ENCODE measurements around the gene STC2.

The STC2 gene

GRCh38 chr5:173328844-173329490, 753 bp upstream of the STC2 start:
- no peak for DNase-seq (ENCODE audit: low spot score)

- DNase-seq (ENCODE audit: low spot score), result no peak
These were observed 898 bp downstream of the STC2 start for GRCh38 chr5:173327084-173327947.

GRCh38 chr5:173326501-173326960, 1.7 kb downstream of the STC2 start:
- no peak for DNase-seq (ENCODE audit: low spot score)

- no peak for DNase-seq (ENCODE audit: low spot score)
These were observed 3.0 kb downstream of the STC2 start for GRCh38 chr5:173325091-173325698.

- DNase-seq (ENCODE audit: low spot score), result no peak
These were observed 3.9 kb downstream of the STC2 start for GRCh38 chr5:173324115-173325001.

- no peak for DNase-seq (ENCODE audit: low spot score)
These were observed 4.5 kb downstream of the STC2 start for GRCh38 chr5:173323799-173324114.

GRCh38 chr5:173323106-173323798, 5.0 kb downstream of the STC2 start:
- no peak for DNase-seq (ENCODE audit: low spot score)

- no peak for DNase-seq (ENCODE audit: low spot score)
These were observed 6.3 kb downstream of the STC2 start for GRCh38 chr5:173321886-173322285.

GRCh38 chr5:173320259-173320658, 8.0 kb downstream of the STC2 start:
- no peak for DNase-seq (ENCODE audit: low spot score)

GRCh38 chr5:173319646-173320045, 8.6 kb downstream of the STC2 start:
- no peak for DNase-seq (ENCODE audit: low spot score)

- DNase-seq (ENCODE audit: low spot score), result no peak
These were observed 9.2 kb downstream of the STC2 start for GRCh38 chr5:173318881-173319620.

GRCh38 chr5:173318330-173318729, 9.9 kb downstream of the STC2 start:
- no peak for DNase-seq (ENCODE audit: low spot score)

GRCh38 chr5:173317852-173318251, 10.4 kb downstream of the STC2 start:
- no peak for DNase-seq (ENCODE audit: low spot score)

GRCh38 chr5:173317091-173317730, 11.0 kb downstream of the STC2 start:
- no peak for DNase-seq (ENCODE audit: low spot score)

- DNase-seq (ENCODE audit: low spot score), result no peak
These were observed 11.7 kb downstream of the STC2 start for GRCh38 chr5:173316339-173317020.

GRCh38 chr5:173315495-173316338, 12.5 kb downstream of the STC2 start:
- DNase-seq (ENCODE audit: low spot score), result no peak

- DNase-seq (ENCODE audit: low spot score), result no peak
These were observed 13.9 kb downstream of the STC2 start for GRCh38 chr5:173314166-173314952.

- DNase-seq (ENCODE audit: low spot score), result no peak
These were observed 14.8 kb downstream of the STC2 start for GRCh38 chr5:173313351-173313801.

All from CD4-positive, alpha-beta T cell treated with Interleukin-15 for 4 hours (primary cell).